ENCODE measurements around the gene C20orf144.

Gene C20orf144

GRCh38 chr20:33650111-33650752 lies 11.9 kb upstream of the C20orf144 start:
- no peak for DNase-seq (ENCODE audit: low spot score)

GRCh38 chr20:33650753-33651561 lies 11.2 kb upstream of the C20orf144 start:
- DNase-seq (ENCODE audit: low spot score), result no peak

DNA sequence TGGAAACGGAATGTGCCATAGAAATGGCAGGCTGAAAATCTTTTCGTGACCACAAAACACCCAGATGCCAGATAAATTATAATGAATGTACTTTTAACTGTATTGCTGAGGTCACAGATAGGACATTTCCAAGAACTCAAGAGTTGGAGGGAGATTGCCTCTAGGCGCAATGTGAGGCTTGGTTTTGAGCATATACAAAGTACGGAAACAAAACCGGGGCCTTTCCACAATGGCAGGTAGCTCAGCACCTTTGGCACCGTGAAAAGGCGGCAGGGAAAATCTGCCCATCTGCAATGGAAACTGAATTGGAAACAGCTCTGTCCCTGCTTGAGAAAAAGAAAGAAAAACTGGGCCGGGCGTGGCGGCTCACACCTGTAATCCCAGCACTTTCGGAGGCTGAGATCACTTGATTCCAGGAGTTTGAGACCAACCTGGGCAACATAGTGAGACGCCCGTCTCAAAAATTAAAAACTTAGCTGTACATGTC lies 10.5 kb upstream of the C20orf144 start:
- no peak for DNase-seq (ENCODE audit: low spot score)

GRCh38 chr20:33653218-33653899 lies 8.8 kb upstream of the C20orf144 start:
- peak; percentile 81 for DNase-seq (ENCODE audit: low spot score)

DNA sequence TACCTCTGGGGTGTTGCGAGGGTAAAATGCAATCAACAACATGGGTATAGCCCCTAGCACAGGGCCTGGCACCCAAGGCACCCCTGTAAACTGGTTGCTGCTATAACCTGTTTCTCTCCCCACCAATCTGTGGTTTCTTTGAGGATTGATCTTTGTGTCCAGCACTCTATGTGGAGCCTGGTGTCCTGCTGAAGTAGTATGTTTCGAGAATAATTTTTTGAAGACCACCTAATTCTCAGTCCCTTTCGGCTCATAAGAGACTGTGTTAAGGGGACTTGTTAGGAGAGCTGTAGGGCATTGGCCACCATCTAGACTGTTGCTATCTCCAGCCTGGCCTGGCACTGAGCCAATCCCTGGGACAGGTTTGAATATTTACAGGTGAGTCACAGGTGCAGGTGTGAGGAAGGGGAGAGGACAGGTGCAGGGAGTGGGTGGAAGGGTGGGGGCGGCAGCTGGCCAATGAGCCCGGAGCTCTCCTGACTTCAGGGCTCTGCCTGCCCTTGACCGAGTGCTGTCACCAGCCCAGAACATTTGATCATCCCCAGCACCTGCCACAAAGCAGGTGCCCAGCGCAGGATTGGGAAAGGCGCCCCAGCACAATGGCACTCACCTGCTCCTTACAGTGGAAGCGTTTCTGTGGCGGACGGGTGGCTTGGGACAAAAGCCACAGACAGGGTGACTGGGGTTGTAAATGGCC lies 8.1 kb upstream of the C20orf144 start:
- DNase-seq (ENCODE audit: low spot score), result no peak

DNA sequence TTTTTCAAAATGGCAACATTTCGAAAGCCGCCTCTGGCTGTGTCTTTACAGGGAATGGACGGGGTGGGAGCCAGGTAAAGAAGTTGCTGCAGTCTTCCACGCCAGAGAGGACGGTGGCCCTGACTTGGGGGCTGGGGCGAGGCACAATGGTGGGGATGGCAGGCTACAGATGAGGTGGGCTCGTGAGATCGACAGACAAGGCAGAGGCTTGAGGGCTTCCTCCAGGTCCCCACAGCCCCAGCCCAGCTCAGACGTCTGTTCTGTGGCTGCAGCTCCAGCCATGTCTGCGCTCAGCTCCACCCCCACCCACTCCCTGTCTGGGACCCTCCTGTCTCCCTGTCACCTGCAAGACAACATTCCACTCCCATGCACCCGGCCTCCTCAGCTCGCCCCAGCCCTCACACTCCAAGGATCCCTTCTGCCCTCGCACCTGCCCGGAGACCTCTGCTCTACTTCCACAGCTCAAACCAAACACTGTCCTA lies 7.4 kb upstream of the C20orf144 start:
- DNase-seq (ENCODE audit: low spot score), result no peak

- no peak for DNase-seq (ENCODE audit: low spot score)
Observed at GRCh38 chr20:33655164-33655563, 7.0 kb upstream of the C20orf144 start.

DNA sequence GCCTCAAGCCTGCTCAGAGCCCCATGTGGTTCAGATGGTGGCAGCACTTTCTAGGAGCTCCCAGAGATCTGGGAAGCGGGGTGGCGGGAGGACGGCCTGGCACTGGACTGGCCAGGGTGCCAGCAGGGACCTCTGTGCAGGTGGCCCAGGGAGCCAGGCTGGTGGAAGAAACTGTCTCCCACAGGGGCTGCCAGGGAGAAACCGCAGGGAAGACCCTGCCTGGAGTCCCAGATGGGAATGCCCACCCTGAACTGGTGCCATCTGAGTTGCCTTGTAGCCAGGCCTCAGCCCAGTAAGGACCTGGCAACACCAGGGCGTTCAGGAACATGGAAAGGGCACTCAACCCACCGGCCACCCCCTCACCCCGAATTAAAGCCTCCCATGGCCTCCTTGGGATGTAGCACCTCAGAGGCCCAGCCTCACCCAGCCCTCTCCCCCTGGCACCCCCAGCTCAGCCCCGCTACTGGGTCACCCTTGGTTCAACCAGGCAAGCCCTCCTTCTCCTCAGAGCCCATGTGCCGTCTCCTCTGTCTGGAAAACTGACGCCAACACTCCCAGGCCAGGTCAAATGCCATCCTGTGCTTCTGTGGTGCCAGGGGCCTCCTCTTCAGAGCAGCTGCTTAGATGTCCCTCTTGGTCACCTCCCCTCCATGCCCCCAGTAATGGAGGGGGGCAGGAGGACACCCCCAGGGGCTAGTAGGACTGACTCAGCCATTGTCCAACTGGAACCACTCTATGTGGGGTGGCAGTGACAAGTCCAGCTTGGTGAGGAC lies 5.9 kb upstream of the C20orf144 start:
- no peak for DNase-seq (ENCODE audit: low spot score)

DNA sequence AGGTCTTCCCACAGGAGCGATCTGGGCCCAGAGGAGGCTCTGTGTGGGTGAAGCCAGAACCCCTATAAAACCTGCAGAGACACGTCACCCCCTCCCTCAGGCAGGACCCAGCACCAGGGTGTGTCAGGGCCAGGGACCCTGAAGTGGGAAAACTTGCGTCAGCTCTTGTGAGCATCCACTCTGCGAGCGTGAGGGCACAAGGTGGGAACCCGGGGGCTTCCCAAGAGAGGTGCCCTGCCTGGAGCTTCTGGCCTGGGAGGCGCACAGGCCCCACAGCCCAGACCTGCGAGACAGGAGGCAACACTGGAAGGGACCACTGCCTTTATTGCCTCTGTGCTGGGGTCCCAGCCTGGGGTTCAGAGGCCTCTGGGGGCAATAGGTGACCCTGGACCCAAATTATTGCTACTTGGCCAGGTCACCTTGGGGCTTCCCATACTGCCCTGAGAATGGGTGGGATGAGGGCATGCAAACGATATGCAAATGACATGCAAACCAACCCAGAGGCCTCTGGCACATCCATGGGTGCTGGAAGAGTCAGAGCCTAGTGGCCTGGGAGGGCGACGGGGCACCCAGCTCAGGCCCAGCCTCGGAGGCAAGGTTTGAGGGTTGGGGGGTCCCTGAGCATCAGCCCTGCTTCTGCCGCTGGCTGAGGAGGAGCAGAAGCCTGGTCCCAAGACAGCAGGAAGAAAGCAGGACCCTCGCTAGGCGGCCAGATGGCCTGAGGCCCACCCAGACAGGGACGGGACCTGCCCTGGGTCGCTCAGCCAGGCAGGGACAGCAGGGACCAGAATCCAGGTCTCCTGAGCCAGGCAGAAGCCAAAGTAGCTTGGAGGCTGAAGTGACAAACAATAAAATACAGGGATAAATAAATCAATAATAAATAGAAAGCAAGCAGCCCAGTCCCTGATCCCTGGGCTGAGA lies 5.1 kb upstream of the C20orf144 start:
- no peak for DNase-seq (ENCODE audit: low spot score)

GRCh38 chr20:33657704-33658095 lies 4.4 kb upstream of the C20orf144 start:
- DNase-seq (ENCODE audit: low spot score), result no peak

DNA sequence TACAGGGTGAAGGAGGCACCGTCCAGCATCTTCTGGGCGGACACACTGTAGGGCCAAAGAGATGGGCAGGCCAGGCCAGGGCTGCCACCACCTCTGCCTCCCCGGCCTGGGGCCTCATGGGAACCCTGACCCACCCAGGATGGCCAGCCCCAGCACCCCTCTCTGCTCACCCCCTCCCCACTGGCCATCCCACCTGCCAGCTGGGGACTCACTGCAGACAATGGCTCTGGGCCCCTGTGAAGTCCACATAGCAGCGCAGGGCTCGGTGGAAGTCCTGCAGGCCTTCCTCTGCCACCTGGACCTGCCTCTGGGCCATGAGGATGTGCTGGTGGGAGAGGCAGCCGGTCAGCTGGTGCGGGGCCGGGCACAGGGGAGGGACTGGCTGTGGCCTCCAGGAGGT lies 3.6 kb upstream of the C20orf144 start:
- DNase-seq (ENCODE audit: low spot score), result no peak

DNA sequence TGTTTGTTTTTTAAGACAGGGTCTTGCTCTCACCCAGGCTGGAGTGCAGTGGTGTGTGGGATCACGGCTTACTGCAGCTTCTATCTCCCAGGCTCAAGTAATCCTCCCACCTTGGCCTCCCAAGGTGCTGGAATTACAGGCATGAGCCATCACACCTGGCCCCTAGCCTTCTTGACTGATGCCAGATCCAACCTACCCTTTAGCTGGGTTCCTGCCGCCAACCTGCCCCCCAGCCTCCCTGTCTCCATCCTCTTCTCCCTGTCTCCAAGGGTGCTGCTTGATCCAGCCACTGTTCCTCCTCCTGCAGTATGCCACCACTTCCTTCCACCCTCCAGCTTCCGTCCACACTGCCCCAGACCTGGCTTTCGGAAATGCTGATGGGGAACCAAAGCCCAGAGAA lies 3.2 kb upstream of the C20orf144 start:
- DNase-seq (ENCODE audit: low spot score), result no peak

DNA sequence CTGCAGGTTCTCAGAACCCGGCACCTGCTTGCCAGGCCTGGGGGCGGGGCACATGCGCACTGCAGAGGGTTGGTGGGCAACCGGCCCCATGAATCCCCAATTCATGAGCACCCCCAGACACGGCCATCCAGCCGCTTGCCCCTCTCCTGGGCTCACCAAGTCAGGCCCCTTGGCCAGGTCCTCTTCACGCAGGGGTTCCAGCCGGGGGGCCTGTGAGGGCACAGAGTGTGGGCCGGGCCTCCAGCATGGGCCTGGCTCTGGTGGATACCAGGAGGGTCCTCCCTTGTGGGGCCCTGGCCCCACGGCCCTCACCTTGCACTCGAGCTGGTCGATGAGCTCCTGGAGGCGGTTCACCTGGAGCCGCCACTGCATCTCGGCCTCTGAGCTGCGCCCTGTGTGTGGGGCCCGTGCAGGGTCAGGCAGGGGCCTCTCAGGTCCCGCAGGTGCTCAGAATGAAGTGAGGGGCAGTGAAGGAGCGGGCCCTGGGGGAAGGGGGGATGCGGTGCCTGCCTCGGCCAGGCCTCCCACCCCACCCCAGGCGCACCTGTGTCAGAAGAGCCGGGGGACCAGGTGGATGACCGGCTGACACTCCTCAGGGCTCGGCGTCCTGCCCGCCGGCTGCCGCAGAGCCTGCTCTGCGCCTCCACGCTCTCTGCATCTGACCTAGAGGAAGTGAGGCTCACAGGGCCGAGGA lies 2.6 kb upstream of the C20orf144 start:
- no peak for DNase-seq (ENCODE audit: low spot score)

DNA sequence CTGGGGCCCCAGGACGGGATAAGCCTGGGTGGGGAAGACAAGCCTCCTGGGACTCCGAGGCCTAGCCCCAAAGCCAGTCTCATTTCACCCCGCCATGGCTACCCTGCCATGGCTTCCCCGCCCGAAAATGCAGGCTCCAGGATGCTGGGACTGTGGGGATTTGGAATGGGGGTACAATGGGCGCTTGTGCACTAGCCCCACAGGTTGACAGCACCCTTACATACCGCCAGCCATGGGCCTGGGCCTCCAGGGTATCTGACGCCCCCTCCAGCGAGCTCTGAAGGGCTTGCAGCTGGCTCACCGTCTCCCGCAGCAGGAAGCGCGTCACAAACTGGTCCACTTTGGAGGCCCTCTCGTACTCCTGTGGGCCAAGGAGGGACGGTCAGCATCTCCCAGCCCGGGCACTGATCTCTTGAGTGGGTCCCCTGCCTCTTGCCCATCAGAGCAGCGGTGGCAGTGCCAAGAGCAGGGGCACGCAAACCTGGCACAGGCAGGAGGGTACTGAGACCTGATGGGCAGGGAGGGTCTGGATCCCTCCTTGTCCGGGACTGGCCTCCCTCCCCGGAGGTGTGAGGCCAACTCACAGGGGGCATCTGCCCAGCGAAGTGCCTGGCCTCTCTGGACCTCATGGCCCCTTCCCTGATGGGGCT lies 2.0 kb upstream of the C20orf144 start:
- no peak for DNase-seq (ENCODE audit: low spot score)

DNA sequence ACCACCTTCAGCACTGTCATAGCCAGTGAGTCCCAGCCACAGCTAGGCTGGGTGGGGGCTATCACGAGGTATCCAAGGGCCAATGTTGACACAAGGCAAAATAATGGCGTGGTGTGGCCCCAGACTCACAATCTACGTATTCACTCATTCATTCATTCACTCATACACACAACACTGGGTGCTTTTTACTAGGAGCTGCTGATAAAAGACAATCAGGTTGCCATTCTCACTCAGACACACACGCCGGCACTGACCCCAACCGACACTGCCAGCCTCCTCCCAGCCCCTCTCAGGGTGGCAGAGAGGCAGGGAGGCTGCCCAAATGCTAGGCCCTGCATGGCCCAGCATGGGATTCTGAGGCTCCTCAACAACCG lies 1.5 kb upstream of the C20orf144 start:
- no peak for DNase-seq (ENCODE audit: low spot score)

GRCh38 chr20:33663161-33664084 lies 1.3 kb downstream of the C20orf144 start:
- DNase-seq (ENCODE audit: low spot score), result peak; percentile 92

DNA sequence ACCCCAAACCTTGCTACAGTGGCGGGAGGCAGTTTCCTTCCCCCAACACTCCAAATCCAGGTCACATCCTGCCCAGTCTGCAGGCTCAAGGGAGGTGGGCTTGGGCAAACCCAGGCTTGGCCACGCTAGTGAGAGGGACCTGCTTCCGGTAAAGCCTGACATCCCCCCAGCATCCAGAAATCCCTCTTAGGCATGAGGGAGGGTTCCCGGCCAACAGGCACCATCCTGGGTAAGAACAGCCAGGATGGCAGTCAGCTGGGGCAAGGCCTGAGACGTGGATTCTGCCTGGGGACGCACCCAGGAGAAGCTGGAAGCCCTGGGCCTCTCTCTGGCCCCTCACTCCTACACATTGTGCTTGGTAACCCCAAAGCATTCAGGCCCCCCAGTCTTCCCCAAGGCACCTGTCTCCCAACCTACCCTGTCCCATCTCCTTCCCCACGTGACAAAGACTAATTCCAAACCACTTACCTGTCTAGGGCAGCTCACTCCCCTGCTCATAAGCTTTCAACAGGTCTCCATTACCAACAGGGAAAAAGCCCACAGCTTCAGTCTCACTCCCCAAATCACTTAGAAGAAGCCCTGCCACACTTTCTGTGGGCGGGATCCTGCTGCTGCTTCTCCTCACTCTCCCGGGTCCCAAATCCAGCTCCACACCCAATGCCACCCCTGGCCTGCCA lies 2.1 kb downstream of the C20orf144 start:
- DNase-seq (ENCODE audit: low spot score), result no peak

DNA sequence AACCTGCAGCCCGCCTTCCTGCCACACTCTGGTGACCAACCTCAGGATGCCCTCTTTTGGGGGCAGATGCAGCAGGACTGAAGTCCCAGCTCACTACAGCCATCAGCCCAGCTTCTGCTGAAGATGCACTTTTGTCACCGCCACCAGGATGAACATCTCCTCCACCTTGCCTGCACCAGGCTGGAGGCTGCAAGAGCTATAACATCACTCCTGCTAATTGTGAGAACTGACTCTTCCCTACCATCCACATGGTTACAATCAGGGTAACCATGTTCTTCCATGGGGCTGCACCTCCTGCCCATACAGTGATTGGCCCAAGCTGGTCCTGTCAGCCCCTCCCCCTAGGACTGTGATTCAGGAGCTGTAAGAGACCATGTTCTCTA lies 2.6 kb downstream of the C20orf144 start:
- no peak for DNase-seq (ENCODE audit: low spot score)
